ENCODE measurements around the gene CASP5.

CASP5 gene

DNA sequence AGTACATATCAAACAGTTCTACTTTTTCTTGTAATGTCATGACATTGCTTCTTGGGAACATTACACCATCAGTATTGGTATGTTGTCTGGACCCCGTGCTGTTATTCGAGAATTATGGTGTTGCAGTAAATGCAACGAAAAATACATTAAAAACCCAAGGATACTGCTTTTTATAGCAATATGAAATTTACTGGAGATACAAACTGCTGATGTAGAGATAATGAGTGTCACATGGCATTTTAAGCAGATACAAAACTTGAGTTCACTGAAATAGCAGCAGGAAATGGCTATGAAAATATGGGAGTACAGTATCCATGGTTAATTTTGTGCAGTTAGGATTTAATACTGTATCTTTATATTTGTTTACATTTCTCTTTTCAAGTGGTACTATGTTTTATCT lies 29.5 kb upstream of the CASP5 start:
- Histone ChIP-seq H2AFZ (ENCODE audit: low read depth, low read length, severe bottlenecking) (no peak overlapping the region), H3K27me3 (ENCODE audit: low read length) (no peaks in the 10 kb centered on the region), H3F3A (ENCODE audit: insufficient read depth) (no peaks in the 10 kb centered on the region), H3K4me3 (ENCODE audit: insufficient read depth, low read length, poor library complexity, severe bottlenecking) (no peak overlapping the region), H3K9me2 (replicated peaks; ENCODE audit: insufficient read depth, low read length) (no peaks in the 10 kb centered on the region), H4K20me1 (ENCODE audit: low read depth, low read length) (no peaks in the 10 kb centered on the region), H3K79me2 (ENCODE audit: insufficient read depth, low read length) (no peaks in the 10 kb centered on the region), H3K9ac (ENCODE audit: low read length) (no peak overlapping the region), H3K4me2 (ENCODE audit: low read depth, low read length, poor library complexity, severe bottlenecking) (no peak overlapping the region), H3K36me3 (ENCODE audit: low read length) (no peaks in the 10 kb centered on the region), H3K9me3 (ENCODE audit: insufficient read depth, low read length) (no peaks in the 10 kb centered on the region), H3K27ac (ENCODE audit: low read depth, low read length) (no peak overlapping the region)
- no peak for TF ChIP-seq CTCF (IDR thresholded peaks at IDR 0.05; ENCODE audit: insufficient read depth, low read length, poor library complexity, severe bottlenecking)
- TF ChIP-seq EZH2phosphoT487 (conservative IDR thresholded peaks at IDR 0.05; ENCODE audit: low read length): no peak

DNA sequence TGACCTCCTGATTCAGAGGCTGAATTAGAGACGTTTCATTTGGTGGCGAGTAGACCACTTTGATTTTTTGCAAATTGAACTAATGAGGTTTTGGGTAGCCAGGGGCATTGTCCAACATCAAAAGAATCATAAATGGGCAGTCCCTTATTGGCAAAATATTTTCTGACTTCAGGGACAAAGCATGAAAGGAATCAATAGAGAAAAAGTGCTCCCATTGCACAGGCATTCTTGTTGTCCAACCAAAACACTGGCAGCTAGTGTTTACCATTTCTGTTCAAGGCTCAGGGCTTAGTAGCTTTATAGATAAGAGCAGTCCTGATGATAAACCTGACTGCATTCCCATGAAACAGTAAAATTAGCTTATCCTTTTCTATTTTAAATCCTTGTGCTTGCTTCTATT lies 28.6 kb upstream of the CASP5 start:
- TF ChIP-seq CTCF (IDR thresholded peaks at IDR 0.05; ENCODE audit: insufficient read depth, low read length, poor library complexity, severe bottlenecking) (no peak), EZH2phosphoT487 (conservative IDR thresholded peaks at IDR 0.05; ENCODE audit: low read length) (no peak)
- no peaks in the 10 kb centered on the region for H3K79me2 ChIP-seq (ENCODE audit: insufficient read depth, low read length)
- no peaks in the 10 kb centered on the region for H3F3A ChIP-seq (ENCODE audit: insufficient read depth)
- H4K20me1 ChIP-seq (ENCODE audit: low read depth, low read length): no peaks in the 10 kb centered on the region
- no peaks in the 10 kb centered on the region for H3K9me3 ChIP-seq (ENCODE audit: insufficient read depth, low read length)
- no peak overlapping the region for H3K4me3 ChIP-seq (ENCODE audit: insufficient read depth, low read length, poor library complexity, severe bottlenecking)
- H3K27me3 ChIP-seq (ENCODE audit: low read length): no peaks in the 10 kb centered on the region
- H3K4me2 ChIP-seq (ENCODE audit: low read depth, low read length, poor library complexity, severe bottlenecking): no peak overlapping the region
- H3K9ac ChIP-seq (ENCODE audit: low read length): no peak overlapping the region
- H3K9me2 ChIP-seq (replicated peaks; ENCODE audit: insufficient read depth, low read length): no peaks in the 10 kb centered on the region
- no peak overlapping the region for H2AFZ ChIP-seq (ENCODE audit: low read depth, low read length, severe bottlenecking)
- H3K36me3 ChIP-seq (ENCODE audit: low read length): no peaks in the 10 kb centered on the region
- no peak overlapping the region for H3K27ac ChIP-seq (ENCODE audit: low read depth, low read length)

GRCh38 chr11:105049481-105049880 lies 26.5 kb upstream of the CASP5 start:
- no peak overlapping the region for H3K4me2 ChIP-seq (ENCODE audit: low read depth, low read length, poor library complexity, severe bottlenecking)
- H3K36me3 ChIP-seq (ENCODE audit: low read length): no peaks in the 10 kb centered on the region
- no peak overlapping the region for H3K9ac ChIP-seq (ENCODE audit: low read length)
- H3F3A ChIP-seq (ENCODE audit: insufficient read depth): no peaks in the 10 kb centered on the region
- H3K9me2 ChIP-seq (replicated peaks; ENCODE audit: insufficient read depth, low read length): no peaks in the 10 kb centered on the region
- no peaks in the 10 kb centered on the region for H4K20me1 ChIP-seq (ENCODE audit: low read depth, low read length)
- TF ChIP-seq EZH2phosphoT487 (conservative IDR thresholded peaks at IDR 0.05; ENCODE audit: low read length): no peak
- no peak overlapping the region for H3K4me3 ChIP-seq (ENCODE audit: insufficient read depth, low read length, poor library complexity, severe bottlenecking)
- no peak overlapping the region for H2AFZ ChIP-seq (ENCODE audit: low read depth, low read length, severe bottlenecking)
- no peaks in the 10 kb centered on the region for H3K79me2 ChIP-seq (ENCODE audit: insufficient read depth, low read length)
- no peaks in the 10 kb centered on the region for H3K9me3 ChIP-seq (ENCODE audit: insufficient read depth, low read length)
- no peaks in the 10 kb centered on the region for H3K27me3 ChIP-seq (ENCODE audit: low read length)
- H3K27ac ChIP-seq (ENCODE audit: low read depth, low read length): no peak overlapping the region

- H3K27me3 ChIP-seq (ENCODE audit: low read length): no peaks in the 10 kb centered on the region
- H3K4me3 ChIP-seq (ENCODE audit: insufficient read depth, low read length, poor library complexity, severe bottlenecking): no peak overlapping the region
- TF ChIP-seq CTCF (IDR thresholded peaks at IDR 0.05; ENCODE audit: insufficient read depth, low read length, poor library complexity, severe bottlenecking) (no peak), EZH2phosphoT487 (conservative IDR thresholded peaks at IDR 0.05; ENCODE audit: low read length) (no peak)
- H3K79me2 ChIP-seq (ENCODE audit: insufficient read depth, low read length): no peaks in the 10 kb centered on the region
- no peak overlapping the region for H3K4me2 ChIP-seq (ENCODE audit: low read depth, low read length, poor library complexity, severe bottlenecking)
- no peaks in the 10 kb centered on the region for H4K20me1 ChIP-seq (ENCODE audit: low read depth, low read length)
- H3K9me3 ChIP-seq (ENCODE audit: insufficient read depth, low read length): no peaks in the 10 kb centered on the region
- no peak overlapping the region for H3K27ac ChIP-seq (ENCODE audit: low read depth, low read length)
- H3K9me2 ChIP-seq (replicated peaks; ENCODE audit: insufficient read depth, low read length): no peaks in the 10 kb centered on the region
- H3K9ac ChIP-seq (ENCODE audit: low read length): no peak overlapping the region
- no peaks in the 10 kb centered on the region for H3F3A ChIP-seq (ENCODE audit: insufficient read depth)
- H2AFZ ChIP-seq (ENCODE audit: low read depth, low read length, severe bottlenecking): no peak overlapping the region
- no peaks in the 10 kb centered on the region for H3K36me3 ChIP-seq (ENCODE audit: low read length)
Observed at GRCh38 chr11:105046898-105047579, 24.1 kb upstream of the CASP5 start.

Measured in SU-DHL-6 (cell line).